T-helper 1 cell (primary cell): ENCODE measurements around the gene GRIA1.

Experiments used
- DNase-seq, 5 donors: peaks; one replicate each; pipeline ENCODE4 v3.0.0-alpha.2; 2012 to 2020

The GRIA1 gene

GRCh38 chr5:153500178-153500577 is 9.7 kb downstream of the GRIA1 start:
- DNase-seq: no peak

- no peak for DNase-seq
These were observed 14.3 kb downstream of the GRIA1 start for GRCh38 chr5:153504726-153505125.

DNA sequence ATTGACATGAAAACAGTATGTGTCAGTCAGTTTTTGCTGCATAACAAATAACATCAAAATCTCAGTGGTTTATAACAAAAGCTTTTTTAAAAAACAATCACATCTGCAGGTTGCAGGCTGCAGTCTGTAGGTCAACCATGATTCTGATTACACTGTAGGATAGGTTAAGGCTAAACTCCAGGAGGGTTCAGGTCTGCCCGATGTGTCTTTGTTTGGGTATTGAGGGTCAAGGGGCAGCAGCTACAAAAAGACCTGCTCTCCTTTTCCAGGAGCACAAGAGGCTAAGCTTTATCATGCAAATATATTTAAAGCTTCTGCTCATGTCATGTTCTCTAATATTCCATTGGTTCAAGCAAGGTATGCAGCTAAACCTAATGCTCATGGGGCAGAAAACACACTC is 18.2 kb downstream of the GRIA1 start:
- no peak for DNase-seq

DNA sequence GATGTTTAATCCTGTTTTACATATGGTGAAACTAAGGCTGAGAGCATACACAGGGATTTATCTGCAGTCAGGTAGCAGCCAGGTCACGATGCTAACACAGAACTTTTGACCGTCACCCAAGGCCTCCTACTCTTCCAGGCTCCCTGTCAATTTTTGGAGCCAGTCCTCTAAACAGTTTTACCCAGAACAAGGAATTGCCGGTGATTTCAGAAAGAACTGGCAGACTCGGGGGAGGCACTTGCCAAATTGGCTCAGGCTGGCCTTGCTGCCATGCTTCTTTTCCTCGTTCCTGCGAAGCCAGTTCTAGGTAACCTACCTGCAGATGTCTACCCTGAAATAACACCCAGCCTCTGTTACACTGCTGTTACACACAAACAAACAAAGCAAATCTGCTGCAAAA is 21.2 kb downstream of the GRIA1 start:
- no peak for DNase-seq

GRCh38 chr5:153513156-153513555 is 22.7 kb downstream of the GRIA1 start:
- no peak for DNase-seq

DNA sequence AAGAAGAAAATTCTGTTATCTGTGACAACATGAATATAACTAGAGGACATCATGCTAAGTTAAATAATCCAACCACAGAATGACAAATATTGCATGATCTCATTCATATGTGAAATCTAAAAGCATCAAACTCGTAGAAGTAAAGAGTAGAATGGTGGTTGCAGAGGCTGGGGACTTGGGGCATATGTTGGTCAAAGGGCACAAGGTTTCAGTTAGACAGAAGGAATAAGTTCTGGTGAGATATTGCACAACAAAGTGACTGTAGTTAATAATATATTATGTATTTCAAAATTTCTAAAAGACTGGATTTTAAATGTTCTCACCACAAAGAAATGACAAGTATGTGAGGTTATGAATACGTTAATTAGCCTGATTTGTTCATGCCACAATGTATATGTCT is 24.8 kb downstream of the GRIA1 start:
- DNase-seq: no peak

- DNase-seq: no peak
These were observed 26.2 kb downstream of the GRIA1 start for GRCh38 chr5:153516504-153517240.

DNA sequence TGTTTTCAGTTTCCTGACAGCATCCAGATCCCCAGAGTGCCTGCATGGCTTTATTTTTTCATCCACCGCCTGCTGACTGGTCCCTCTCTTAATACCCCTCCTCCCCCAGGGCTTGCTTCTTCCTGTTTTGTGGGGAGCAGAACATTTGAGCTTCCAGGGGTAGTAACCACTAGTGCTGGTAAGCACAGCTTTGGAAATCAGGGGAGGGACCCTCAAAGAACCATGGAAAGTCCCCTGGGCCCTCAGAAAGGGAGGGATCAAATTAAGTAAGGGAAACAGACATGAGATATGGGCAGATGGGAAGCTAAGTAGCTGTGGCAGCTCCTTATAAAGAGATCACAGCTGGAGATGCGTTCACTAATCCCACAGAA is 26.8 kb downstream of the GRIA1 start:
- DNase-seq: no peak

DNA sequence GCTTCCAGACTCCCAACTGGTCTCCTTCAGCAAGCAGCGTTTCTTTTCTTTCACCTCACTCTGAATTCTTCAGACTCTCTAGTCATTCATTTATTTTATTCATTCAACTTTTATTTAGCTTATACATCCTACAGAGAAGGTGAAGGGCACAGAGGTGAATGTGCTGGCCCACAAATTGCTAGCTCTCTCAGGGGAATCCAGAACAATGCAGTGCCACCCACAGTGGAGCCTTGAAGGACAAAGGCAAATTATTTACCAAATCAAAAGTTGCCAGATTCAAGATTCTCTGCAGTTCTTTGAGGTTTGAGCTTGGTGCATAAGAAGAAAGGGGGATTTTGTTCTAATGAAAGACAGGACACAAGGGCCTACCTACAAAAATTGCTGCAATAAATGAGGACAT is 29.7 kb downstream of the GRIA1 start:
- DNase-seq: no peak

DNA sequence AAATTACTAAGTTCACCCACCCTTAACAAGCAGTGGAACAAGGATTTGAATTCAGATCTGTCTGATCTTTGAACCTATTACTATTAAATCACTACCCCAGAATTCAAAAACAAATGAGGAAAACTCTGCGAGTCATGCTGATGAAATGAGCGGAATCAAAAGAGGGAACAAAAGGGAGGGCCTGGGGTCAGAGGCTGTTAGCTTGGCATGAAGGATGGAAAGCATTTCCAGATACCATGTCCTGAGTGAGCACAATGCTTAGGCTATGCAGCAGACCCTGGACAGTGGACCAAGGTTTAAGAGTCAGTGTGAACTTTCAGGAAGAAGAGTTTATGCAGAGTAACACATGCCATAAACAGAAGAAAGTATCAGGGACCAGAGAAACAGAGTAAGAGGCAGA is 30.5 kb downstream of the GRIA1 start:
- no peak for DNase-seq

- no peak for DNase-seq
These were observed 32.7 kb downstream of the GRIA1 start for GRCh38 chr5:153523211-153523610.

GRCh38 chr5:153523831-153524230 is 33.4 kb downstream of the GRIA1 start:
- DNase-seq: no peak

GRCh38 chr5:153525536-153525935 is 35.1 kb downstream of the GRIA1 start:
- no peak for DNase-seq

GRCh38 chr5:153530357-153531143 is 40.1 kb downstream of the GRIA1 start:
- DNase-seq: no peak

GRCh38 chr5:153533546-153533945 is 43.1 kb downstream of the GRIA1 start:
- DNase-seq: no peak

GRCh38 chr5:153534102-153534501 is 43.6 kb downstream of the GRIA1 start:
- DNase-seq: no peak

DNA sequence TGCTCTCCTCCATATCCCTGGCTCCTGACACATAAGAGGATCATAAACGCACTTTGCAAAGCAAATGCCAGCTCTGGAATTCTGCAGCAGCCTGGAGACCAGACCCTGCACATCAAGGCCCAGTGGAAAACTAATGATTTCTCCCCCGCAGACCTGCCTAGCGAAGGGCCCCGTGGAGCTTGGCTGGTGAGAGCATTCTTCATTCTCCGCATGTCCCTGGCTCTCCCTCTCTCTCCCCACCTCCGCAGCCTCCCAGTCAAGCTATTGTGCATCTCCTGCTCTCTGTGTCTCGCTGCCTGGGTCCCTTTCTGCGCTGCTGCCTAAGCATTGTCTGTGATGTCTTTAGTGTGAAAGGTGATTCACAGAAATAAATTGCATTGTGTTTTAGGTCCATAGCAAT is 46.7 kb downstream of the GRIA1 start:
- no peak for DNase-seq

DNA sequence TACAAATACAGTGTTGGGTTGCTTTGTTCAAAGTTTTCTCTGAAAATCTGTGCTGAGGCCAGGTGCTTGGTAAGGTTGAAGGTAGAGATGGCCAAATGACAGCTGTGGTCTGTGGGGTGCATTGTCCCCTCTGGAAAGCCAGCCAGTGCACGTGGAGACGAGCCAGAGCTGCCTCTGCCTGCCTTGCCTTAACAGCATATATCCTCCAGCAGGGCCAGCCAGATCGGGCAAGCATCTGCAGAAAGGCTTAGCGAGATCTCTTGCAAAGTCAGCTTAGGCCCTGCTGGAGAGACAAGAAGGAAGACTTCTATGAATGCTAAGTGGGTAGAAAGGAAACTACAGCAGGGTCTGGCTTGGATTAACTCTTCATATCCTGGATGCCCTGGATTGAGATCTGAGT is 49.5 kb downstream of the GRIA1 start:
- DNase-seq: no peak

- no peak for DNase-seq
These were observed 52.1 kb downstream of the GRIA1 start for GRCh38 chr5:153542536-153542935.

DNA sequence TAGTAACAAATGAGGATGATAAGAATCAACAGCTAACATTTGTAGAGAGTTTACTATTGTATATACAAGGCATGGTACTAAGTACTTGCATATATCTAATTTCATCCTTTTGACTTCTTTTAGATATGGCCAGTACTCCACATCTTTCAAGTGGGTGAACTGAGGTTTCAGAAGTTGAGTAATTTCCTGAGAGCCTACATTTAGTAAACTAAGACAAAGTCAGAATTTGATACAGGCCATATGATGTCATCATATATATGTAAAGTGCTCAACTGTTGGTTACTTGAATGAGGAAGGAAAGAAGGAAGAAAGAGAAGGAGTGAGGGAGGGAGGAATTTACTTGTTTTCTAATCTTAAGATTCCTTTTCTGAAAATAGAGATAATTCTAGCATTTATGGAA is 52.8 kb downstream of the GRIA1 start:
- DNase-seq: no peak

DNA sequence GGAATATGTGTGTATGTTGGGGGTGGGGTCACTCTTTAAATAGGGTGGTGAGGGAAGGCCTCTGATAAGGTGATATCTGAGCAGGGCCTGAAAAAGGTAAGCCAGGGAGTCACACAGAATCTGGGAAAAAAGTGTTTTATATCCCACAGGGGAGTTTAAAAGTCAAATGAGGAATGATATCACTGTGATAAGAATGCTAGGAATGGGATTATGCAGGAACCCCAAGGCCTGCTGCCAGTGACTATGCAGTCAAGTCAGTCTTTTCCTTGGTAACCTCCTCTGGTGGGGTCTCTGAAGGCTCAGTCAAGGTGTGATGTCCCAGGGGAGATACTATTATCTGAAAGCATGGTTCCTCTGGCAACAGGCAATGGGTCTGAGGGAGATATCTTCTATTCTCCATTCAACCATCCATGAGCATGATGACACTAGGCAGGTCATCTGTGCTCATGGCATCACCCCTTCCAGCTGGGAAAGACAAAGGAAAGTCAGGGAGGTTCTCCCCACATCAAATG is 53.5 kb downstream of the GRIA1 start:
- DNase-seq: no peak

GRCh38 chr5:153544706-153545105 is 54.2 kb downstream of the GRIA1 start:
- DNase-seq: no peak

DNA sequence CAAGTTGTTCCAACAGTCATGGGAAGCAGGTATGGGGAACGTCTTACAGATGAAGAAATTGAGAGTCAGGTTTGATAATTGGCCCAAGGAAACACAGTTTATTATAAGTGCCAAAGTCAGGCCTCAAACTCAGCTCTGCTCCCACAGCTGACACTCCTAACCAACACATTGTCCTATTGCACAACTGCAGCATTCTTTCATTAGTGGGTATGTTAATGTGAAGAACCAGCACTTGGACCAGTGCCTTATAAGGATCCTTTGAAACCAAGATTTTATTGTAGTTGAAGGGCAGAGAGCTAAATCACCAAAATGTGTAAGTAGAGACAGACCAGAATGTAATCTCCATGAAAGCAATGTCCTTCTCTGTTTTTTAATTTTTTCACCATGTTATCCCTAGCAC is 56.1 kb downstream of the GRIA1 start:
- DNase-seq: no peak

DNA sequence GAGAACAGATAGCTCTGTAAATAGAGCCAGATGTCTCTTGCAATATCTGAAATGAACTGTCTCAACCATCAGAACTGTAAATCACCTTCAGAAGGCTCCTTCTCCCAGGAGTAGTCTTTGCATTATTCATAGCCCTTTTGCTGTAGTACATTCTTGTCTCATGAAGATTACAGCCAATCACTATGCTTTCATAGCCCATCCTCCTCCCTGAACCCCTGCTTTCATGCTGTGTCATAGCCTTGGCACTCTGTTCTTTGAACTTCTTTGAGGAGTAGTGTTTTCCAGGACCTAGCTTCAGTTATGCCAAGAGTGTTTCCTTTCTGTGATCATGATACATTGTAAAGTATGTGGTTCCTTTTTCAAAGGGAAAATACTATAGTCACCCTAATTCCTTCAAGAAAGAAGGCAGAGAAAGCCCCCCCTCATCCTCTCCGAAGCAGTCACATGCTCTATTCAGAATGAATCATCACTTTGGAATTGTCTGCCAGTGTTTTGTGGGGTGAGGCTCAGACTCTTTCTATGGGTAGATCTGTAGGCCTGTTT is 61.1 kb downstream of the GRIA1 start:
- no peak for DNase-seq
